Measurements from ENCODE around the gene DYRK1B. TPM values are rescaled to one million over a fixed set of nuclear protein-coding genes. Genes with fewer than 3 reads are reported as not detected.
"Not testable (repeated sequence)": the region's sequence is repeated elsewhere in the genome, so short reads cannot be mapped to it uniquely, and the experiment has no call there.

The DYRK1B gene
- polyA plus RNA-seq, 2 of the 4 experiments (the other 2 are of a cell fraction) = 13.8 to 18.6 TPM

GRCh38 chr19:39814595-39814994, 19.4 kb downstream of the DYRK1B start:
- DNase-seq (ENCODE audit: low read depth in 1 of 2, low spot score in 1 of 2) = no peak
- POLR2A ChIA-PET = interaction anchor here (1.5 kb wide), 1 partner anchor 31 kb away, joined by 9 read pairs; the partner anchor contains the start of gene FBL
- Histone ChIP-seq H3K4me1 (no peaks in the 10 kb centered on the region), H3K27ac (no peak overlapping the region), H3K4me2 (no peak overlapping the region), H3K9me3 (no peaks in the 10 kb centered on the region; the same call in 2 of the 3 replicates), H3K4me3 (no peak overlapping the region)
- ATAC-seq = no peak
- peak; percentile 7 for FAIRE-seq
- CTCF ChIA-PET = interaction anchor here (0.9 to 4.9 kb wide), 8 partner anchors 8 to 156 kb away, joined by 3 to 36 read pairs (median 4); partner anchors contain the start of gene PSMC4
- no peak for TF ChIP-seq MAX (IDR thresholded peaks at IDR 0.05)
- no peak for TF ChIP-seq POLR2AphosphoS2 (conservative IDR thresholded peaks at IDR 0.05; ENCODE audit: low read length)
- no peak for TF ChIP-seq NR3C1 (IDR thresholded peaks at IDR 0.05)
- no peak for TF ChIP-seq CTCF (IDR thresholded peaks at IDR 0.05)
- no peak for TF ChIP-seq TP53 (CRISPR knock-in tag; IDR thresholded peaks at IDR 0.05)
- no peak for TF ChIP-seq ZC3H11A (IDR thresholded peaks at IDR 0.05)
- TF ChIP-seq BHLHE40 (IDR thresholded peaks at IDR 0.05; ENCODE audit: low read depth, low read length) = no peak
- TF ChIP-seq RARB (CRISPR knock-in tag; IDR thresholded peaks at IDR 0.05) = no peak
- TF ChIP-seq E2F6 (IDR thresholded peaks at IDR 0.05; ENCODE audit: borderline replicate concordance, low read depth) = no peak
- no peak for TF ChIP-seq FOXS1 (CRISPR knock-in tag; IDR thresholded peaks at IDR 0.05)
- TF ChIP-seq NFE2L2 (conservative IDR thresholded peaks at IDR 0.05; ENCODE audit: low read length) = no peak
- TF ChIP-seq ZNF302 (CRISPR knock-in tag; IDR thresholded peaks at IDR 0.05) = no peak
- no peak for TF ChIP-seq RFX5 (IDR thresholded peaks at IDR 0.05)
- no peak for TF ChIP-seq CHD4 (IDR thresholded peaks at IDR 0.05; ENCODE audit: borderline replicate concordance)
- no peak for TF ChIP-seq ESRRA (IDR thresholded peaks at IDR 0.05; ENCODE audit: borderline replicate concordance, low read length)
- no peak for TF ChIP-seq ZFP36 (IDR thresholded peaks at IDR 0.05; ENCODE audit: borderline replicate concordance, partially characterized antibody)
- 69% methylated on average over 3 of the region's 3 CpGs for WGBS (ENCODE audit: missing lambda C conversion rate)

- TF ChIP-seq ZC3H11A (IDR thresholded peaks at IDR 0.05) = peak; percentile 100
- not testable (repeated sequence) for H3K27ac ChIP-seq; FAIRE-seq; H3K4me2 ChIP-seq; ATAC-seq; H3K4me3 ChIP-seq; H3K4me1 ChIP-seq; DNase-seq (ENCODE audit: low read depth in 1 of 2, low spot score in 1 of 2); H3K9me3 ChIP-seq
- POLR2A ChIA-PET = interaction anchor here (0.6 kb wide), 1 partner anchor 117 kb away, joined by 4 read pairs; no protein-coding TSS in a partner anchor
- WGBS (ENCODE audit: missing lambda C conversion rate) = 95% methylated on average over 6 of the region's 6 CpGs
- CTCF ChIA-PET = interaction anchor here (1.1 to 4.9 kb wide), 7 partner anchors 9 to 157 kb away, joined by 3 to 36 read pairs (median 4); partner anchors contain the start of gene PSMC4
These were observed 19.9 kb downstream of the DYRK1B start for GRCh38 chr19:39814111-39814510.

GRCh38 chr19:39813264-39813993, 20.5 kb downstream of the DYRK1B start:
- Histone ChIP-seq H3K9me3 (peaks cover 8% of the 10 kb centered on the region; the same call in 2 of the 3 replicates), H3K27ac (no peak overlapping the region), H3K4me1 (no peaks in the 10 kb centered on the region), H3K4me2 (no peak overlapping the region), H3K4me3 (no peak overlapping the region)
- TF ChIP-seq RAD21 (conservative IDR thresholded peaks at IDR 0.05 in 1 of 2, IDR thresholded peaks at IDR 0.05 in 1 of 2) = no peak
- no peak for TF ChIP-seq HES2 (IDR thresholded peaks at IDR 0.05)
- TF ChIP-seq MYC (IDR thresholded peaks at IDR 0.05; ENCODE audit: borderline replicate concordance, low read length) = no peak
- no peak for TF ChIP-seq HDAC2 (IDR thresholded peaks at IDR 0.05)
- TF ChIP-seq CBX8 (IDR thresholded peaks at IDR 0.05) = no peak
- TF ChIP-seq HOXB13 (CRISPR knock-in tag; IDR thresholded peaks at IDR 0.05; ENCODE audit: low read depth) = no peak
- no peak for TF ChIP-seq FOSB (CRISPR knock-in tag; IDR thresholded peaks at IDR 0.05)
- WGBS (ENCODE audit: missing lambda C conversion rate) = 74% methylated on average over 9 of the region's 9 CpGs
- DNase-seq (ENCODE audit: low read depth in 1 of 2, low spot score in 1 of 2) (no peak), ATAC-seq (no peak), FAIRE-seq (peak; percentile 88)
- ChIA-PET POLR2A (interaction anchor here (0.6 kb wide), 1 partner anchor 117 kb away, joined by 4 read pairs; no protein-coding TSS in a partner anchor), CTCF (interaction anchor here (0.9 to 4.9 kb wide), 8 partner anchors 10 to 1331 kb away, joined by 3 to 36 read pairs (median 6); partner anchors contain the start of gene PSMC4)
